Measurements from ENCODE around the gene SMG5.

DNA sequence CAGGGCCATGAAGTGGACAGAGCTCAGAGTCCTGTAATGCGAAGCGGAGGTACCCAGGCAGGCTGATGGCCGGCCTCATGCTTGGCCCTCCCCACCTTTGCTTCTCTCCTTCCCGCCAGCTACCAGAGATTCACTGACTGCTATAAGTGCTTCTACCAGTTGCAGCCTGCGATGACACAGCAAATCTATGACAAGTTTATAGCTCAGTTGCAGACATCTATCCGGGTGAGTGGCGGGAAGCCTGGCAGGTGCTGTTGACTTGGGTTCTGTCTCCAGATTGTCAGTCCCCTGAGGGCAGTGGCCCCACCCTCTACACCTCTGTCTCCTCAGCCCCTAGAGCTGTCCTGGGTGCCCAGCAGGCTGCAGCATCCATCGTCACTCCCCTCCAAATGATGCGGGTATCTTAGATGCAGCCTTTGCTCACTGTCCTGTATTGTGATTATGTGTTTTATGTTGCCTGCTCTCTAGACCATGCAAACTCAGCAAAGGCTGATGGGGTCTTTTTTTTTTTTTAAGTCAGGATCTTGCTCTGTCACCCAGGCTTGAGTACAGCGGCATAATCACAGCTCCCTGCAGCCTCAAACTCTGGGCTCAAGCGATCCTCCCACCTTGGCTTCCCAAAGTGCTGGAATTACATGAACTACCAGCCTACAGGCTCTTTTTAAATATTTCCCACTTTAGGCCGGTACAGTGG lies 50.3 kb downstream of the SMG5 start:
- TF ChIP-seq, protein P1, sequence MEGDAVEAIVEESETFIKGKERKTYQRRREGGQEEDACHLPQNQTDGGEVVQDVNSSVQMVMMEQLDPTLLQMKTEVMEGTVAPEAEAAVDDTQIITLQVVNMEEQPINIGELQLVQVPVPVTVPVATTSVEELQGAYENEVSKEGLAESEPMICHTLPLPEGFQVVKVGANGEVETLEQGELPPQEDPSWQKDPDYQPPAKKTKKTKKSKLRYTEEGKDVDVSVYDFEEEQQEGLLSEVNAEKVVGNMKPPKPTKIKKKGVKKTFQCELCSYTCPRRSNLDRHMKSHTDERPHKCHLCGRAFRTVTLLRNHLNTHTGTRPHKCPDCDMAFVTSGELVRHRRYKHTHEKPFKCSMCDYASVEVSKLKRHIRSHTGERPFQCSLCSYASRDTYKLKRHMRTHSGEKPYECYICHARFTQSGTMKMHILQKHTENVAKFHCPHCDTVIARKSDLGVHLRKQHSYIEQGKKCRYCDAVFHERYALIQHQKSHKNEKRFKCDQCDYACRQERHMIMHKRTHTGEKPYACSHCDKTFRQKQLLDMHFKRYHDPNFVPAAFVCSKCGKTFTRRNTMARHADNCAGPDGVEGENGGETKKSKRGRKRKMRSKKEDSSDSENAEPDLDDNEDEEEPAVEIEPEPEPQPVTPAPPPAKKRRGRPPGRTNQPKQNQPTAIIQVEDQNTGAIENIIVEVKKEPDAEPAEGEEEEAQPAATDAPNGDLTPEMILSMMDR (IDR thresholded peaks at IDR 0.05) = no peak
- TF ChIP-seq POLR2AphosphoS5 (IDR thresholded peaks at IDR 0.05; ENCODE audit: low read depth, low read length) = no peak
- TF ChIP-seq, protein P2, sequence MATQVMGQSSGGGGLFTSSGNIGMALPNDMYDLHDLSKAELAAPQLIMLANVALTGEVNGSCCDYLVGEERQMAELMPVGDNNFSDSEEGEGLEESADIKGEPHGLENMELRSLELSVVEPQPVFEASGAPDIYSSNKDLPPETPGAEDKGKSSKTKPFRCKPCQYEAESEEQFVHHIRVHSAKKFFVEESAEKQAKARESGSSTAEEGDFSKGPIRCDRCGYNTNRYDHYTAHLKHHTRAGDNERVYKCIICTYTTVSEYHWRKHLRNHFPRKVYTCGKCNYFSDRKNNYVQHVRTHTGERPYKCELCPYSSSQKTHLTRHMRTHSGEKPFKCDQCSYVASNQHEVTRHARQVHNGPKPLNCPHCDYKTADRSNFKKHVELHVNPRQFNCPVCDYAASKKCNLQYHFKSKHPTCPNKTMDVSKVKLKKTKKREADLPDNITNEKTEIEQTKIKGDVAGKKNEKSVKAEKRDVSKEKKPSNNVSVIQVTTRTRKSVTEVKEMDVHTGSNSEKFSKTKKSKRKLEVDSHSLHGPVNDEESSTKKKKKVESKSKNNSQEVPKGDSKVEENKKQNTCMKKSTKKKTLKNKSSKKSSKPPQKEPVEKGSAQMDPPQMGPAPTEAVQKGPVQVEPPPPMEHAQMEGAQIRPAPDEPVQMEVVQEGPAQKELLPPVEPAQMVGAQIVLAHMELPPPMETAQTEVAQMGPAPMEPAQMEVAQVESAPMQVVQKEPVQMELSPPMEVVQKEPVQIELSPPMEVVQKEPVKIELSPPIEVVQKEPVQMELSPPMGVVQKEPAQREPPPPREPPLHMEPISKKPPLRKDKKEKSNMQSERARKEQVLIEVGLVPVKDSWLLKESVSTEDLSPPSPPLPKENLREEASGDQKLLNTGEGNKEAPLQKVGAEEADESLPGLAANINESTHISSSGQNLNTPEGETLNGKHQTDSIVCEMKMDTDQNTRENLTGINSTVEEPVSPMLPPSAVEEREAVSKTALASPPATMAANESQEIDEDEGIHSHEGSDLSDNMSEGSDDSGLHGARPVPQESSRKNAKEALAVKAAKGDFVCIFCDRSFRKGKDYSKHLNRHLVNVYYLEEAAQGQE (IDR thresholded peaks at IDR 0.05; ENCODE audit: insufficient read depth in 1 of 2, low read depth in 2 of 2, low read length in 1 of 2) = no peak
- no peak for TF ChIP-seq TCF7L2 (IDR thresholded peaks at IDR 0.05; ENCODE audit: low read depth, low read length)
- no peak for TF ChIP-seq SIN3A (IDR thresholded peaks at IDR 0.05; ENCODE audit: borderline replicate concordance, insufficient read depth, low read depth, low read length)
